HUES6 (cell line): ENCODE measurements around the gene ILK.
A peak's percentile ranks its signal among the peaks of the same experiment; 100 is the strongest.

Experiments used
- H3K27ac ChIP-seq: 2 replicates; pipeline ENCODE4 v1.7.0; 2013; ENCODE audit warnings: low read depth, mild to moderate bottlenecking, low read length, inconsistent platforms
- H3K27me3 ChIP-seq: 2 replicates; pipeline ENCODE4 v1.6.1; 2013; ENCODE audit warnings: low read length; ENCODE audit not compliant: control insufficient read depth, insufficient read depth
- H3K36me3 ChIP-seq: 2 replicates; pipeline ENCODE4 v1.6.1; 2013; ENCODE audit warnings: low read length; ENCODE audit not compliant: control insufficient read depth, insufficient read depth
- H3K4me1 ChIP-seq: 2 replicates; pipeline ENCODE4 v1.6.1; 2013; ENCODE audit warnings: low read length; ENCODE audit not compliant: control insufficient read depth, insufficient read depth
- H3K4me3 ChIP-seq: 2 replicates; pipeline ENCODE4 v1.5.1; 2013; ENCODE audit warnings: low read depth, low read length
- H3K9ac ChIP-seq: one replicate; pipeline ENCODE4 v1.6.1; 2013; ENCODE audit warnings: mild to moderate bottlenecking, low read length
- H3K9me3 ChIP-seq: 2 replicates; pipeline ENCODE4 v1.6.1; 2013; ENCODE audit warnings: low read depth, low read length; ENCODE audit not compliant: control insufficient read depth, insufficient read depth

Gene ILK

GRCh38 chr11:6615882-6616585, 12.5 kb downstream of the ILK start:
- H3K27me3 ChIP-seq = no peaks in the 10 kb centered on the region
- no peak overlapping the region for H3K27ac ChIP-seq
- no peak overlapping the region for H3K4me3 ChIP-seq
- H3K9ac ChIP-seq = no peak overlapping the region
- H3K36me3 ChIP-seq = peaks cover 20% of the 10 kb centered on the region
- no peaks in the 10 kb centered on the region for H3K9me3 ChIP-seq
- H3K4me1 ChIP-seq = peaks cover 22% of the 10 kb centered on the region

DNA sequence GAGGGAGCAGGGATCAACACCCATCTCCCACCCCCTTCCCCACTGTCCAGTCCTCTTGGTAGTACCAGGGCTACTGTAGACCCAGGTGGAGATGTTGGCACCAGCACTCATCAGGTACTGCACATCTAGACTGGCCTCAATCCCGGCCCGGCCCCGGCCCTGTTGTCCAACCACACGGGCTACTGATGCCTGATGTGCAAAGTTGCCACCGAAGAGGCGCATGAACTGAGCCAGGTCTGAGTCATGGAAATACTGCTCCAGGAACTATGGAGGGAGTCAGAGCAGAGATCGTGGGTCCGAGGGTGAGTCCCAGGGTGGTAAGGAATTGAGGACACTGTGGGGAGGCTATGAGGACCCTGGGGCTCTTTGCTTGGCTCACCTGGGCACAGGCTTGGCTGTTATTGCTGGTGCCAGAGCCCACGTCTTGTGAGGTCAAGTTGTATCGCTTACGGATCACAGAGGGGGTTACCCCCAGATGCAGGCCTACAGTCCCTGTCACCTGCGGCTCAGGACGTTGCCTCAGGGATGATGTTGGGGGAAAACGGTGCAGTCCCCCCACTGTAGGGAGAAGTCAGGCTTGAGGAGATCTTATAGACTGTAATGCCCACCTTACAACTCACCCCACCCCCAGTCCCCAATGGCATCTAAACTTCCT, 13.1 kb downstream of the ILK start:
- no peaks in the 10 kb centered on the region for H3K9me3 ChIP-seq
- no peak overlapping the region for H3K4me3 ChIP-seq
- H3K4me1 ChIP-seq = peaks cover 22% of the 10 kb centered on the region
- H3K27me3 ChIP-seq = no peaks in the 10 kb centered on the region
- no peak overlapping the region for H3K27ac ChIP-seq
- H3K36me3 ChIP-seq = peaks cover 16% of the 10 kb centered on the region
- H3K9ac ChIP-seq = no peak overlapping the region

- no peaks in the 10 kb centered on the region for H3K27me3 ChIP-seq
- peaks cover 16% of the 10 kb centered on the region for H3K36me3 ChIP-seq
- H3K27ac ChIP-seq = no peak overlapping the region
- H3K9me3 ChIP-seq = no peaks in the 10 kb centered on the region
- no peak overlapping the region; the same call in 1 of the 2 replicates for H3K4me3 ChIP-seq
- H3K4me1 ChIP-seq = peaks cover 22% of the 10 kb centered on the region
- no peak overlapping the region for H3K9ac ChIP-seq
These were observed 13.8 kb downstream of the ILK start for GRCh38 chr11:6617315-6617781.

GRCh38 chr11:6618117-6619003, 14.8 kb downstream of the ILK start:
- H3K36me3 ChIP-seq = peaks cover 16% of the 10 kb centered on the region

GRCh38 chr11:6619004-6619745, 15.6 kb downstream of the ILK start, which contains the start of gene TPP1:
Gene TPP1 (minus strand): TSS chr11:6619422. CDS start chr11:6619400, 22 bp downstream.
- H3K9ac ChIP-seq = peak within 1 kb of the TSS; percentile 84
- peak within 1 kb of the TSS; percentile 85 for H3K4me3 ChIP-seq
- H3K4me1 ChIP-seq = peaks cover 15% of the 10 kb centered on the region
- no peaks in the 10 kb centered on the region for H3K27me3 ChIP-seq
- no peak within 1 kb of the TSS for H3K27ac ChIP-seq
- H3K9me3 ChIP-seq = no peaks in the 10 kb centered on the region
- H3K36me3 ChIP-seq = peaks cover 16% of the 10 kb centered on the region

More at GRCh38 chr11:6618117-6619003, 14.8 kb downstream of the ILK start:
- no peak overlapping the region for H3K27ac ChIP-seq
- H3K4me1 ChIP-seq = peaks cover 16% of the 10 kb centered on the region
- H3K27me3 ChIP-seq = no peaks in the 10 kb centered on the region
- H3K9ac ChIP-seq = peak overlapping the region; percentile 84
- peak overlapping the region; percentile 85 for H3K4me3 ChIP-seq
- H3K9me3 ChIP-seq = no peaks in the 10 kb centered on the region

DNA sequence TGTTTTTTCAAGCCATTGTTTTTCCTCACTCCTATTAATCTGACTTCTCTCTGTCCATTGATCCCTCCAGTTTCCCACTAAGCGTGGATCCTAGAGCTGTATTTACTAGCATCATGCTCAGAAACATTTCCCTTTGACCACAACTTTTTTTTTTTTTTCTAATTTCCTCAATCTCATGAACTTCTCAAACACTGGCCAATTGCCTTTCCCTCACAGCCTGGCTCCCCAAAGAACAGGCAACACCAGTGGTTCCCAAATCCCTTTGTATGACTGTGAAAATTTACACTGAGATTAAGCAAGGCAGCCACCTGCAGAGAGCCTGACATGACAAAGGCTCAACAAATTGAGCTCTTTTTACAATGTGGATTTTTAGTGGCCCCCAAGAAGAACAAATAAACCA, 17.1 kb downstream of the ILK start:
- Histone ChIP-seq H3K36me3 (peaks cover 17% of the 10 kb centered on the region), H3K27me3 (no peaks in the 10 kb centered on the region), H3K4me1 (peaks cover 15% of the 10 kb centered on the region), H3K9ac (no peak overlapping the region), H3K27ac (no peak overlapping the region), H3K4me3 (no peak overlapping the region), H3K9me3 (no peaks in the 10 kb centered on the region)

- Histone ChIP-seq H3K4me3 (no peak overlapping the region), H3K36me3 (peaks cover 21% of the 10 kb centered on the region), H3K4me1 (peaks cover 15% of the 10 kb centered on the region), H3K27me3 (no peaks in the 10 kb centered on the region), H3K27ac (no peak overlapping the region), H3K9me3 (no peaks in the 10 kb centered on the region), H3K9ac (no peak overlapping the region)
These were observed 18.2 kb downstream of the ILK start for GRCh38 chr11:6621711-6622211.

- Histone ChIP-seq H3K4me1 (peaks cover 15% of the 10 kb centered on the region), H3K36me3 (peaks cover 27% of the 10 kb centered on the region), H3K27ac (no peak overlapping the region), H3K27me3 (no peaks in the 10 kb centered on the region), H3K9ac (no peak overlapping the region), H3K4me3 (no peak overlapping the region), H3K9me3 (no peaks in the 10 kb centered on the region)
These were observed 18.9 kb downstream of the ILK start for GRCh38 chr11:6622261-6623171.

GRCh38 chr11:6623391-6624363, 20.1 kb downstream of the ILK start:
- Histone ChIP-seq H3K27me3 (peaks cover 4% of the 10 kb centered on the region), H3K36me3 (peaks cover 28% of the 10 kb centered on the region), H3K4me3 (no peak overlapping the region), H3K27ac (no peak overlapping the region), H3K9ac (no peak overlapping the region), H3K4me1 (peaks cover 10% of the 10 kb centered on the region), H3K9me3 (no peaks in the 10 kb centered on the region)
